Fibroblast of upper back skin (primary cell): ENCODE data around the gene RNF212B.
"Not testable (repeated sequence)": the region's sequence is repeated elsewhere in the genome, so short reads cannot be mapped to it uniquely, and the experiment has no call there.

Experiments used
- DNase-seq: peaks from one replicate; pipeline ENCODE4 v3.0.0-alpha.2; 2013

The RNF212B gene

DNA sequence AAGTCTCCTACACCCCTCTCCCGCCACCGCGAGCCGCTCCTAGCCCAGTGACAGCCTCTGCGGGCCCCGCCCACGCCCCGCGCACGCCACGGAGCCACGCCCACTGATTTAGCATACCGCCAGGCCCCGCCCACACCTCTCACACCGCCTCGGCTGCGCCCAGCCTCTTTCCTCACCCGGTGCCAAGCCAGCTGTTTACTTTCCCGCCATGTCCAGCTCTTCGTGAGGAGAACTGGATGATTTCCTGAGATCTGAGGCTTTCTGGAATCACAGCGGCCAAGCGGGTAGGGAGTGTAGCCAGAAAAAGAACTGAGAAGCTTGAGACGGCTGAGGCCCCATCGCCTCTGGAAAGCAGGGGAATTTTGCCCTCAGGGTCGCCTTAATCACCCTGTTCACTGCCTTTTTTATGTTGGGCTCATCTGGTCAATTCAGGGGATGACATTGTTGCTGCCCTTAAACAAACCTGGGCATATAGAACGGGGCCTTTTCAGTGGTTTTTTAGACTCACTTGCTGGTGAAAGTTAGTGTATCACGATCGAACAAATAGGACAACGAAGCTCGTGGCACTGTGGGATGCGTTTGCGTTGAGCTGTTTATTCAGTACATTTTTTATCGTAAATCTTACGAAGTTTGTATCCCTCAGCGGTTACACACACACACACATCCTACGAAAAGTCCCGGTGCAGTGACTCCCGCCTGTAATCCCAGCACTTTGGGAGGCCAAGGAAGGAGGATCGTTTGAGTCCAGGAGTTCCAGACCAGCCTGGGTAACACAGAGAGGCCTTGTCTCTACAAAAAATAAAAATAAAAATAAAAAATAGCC is at the start of gene RNF212B:
Gene RNF212B, plus strand, starts transcription at position 165 of the 823 bp plus-strand sequence. CDS start 2,410 bp downstream, outside the sequence.
- DNase-seq, result peak; percentile 72

DNA sequence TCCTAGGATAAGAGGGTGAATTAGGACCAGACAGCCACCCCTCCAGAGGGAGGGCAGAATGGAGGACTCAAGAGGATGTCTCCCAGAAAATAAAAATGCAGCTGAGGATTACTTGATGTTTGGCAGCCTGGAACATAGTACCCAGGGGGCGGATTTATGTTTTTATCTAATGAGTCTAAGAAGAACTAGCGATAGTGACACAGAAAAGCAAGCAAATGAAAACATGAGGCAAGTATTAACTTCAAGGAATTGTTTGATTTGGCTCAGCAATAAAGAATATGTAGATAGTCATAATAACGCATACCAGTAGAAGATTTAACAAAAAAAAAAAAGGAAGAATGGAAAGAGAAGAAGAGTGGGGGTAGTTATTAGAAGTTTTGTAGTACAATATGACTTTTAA is 44.3 kb upstream of the RNF212B start:
- no peak for DNase-seq

DNA sequence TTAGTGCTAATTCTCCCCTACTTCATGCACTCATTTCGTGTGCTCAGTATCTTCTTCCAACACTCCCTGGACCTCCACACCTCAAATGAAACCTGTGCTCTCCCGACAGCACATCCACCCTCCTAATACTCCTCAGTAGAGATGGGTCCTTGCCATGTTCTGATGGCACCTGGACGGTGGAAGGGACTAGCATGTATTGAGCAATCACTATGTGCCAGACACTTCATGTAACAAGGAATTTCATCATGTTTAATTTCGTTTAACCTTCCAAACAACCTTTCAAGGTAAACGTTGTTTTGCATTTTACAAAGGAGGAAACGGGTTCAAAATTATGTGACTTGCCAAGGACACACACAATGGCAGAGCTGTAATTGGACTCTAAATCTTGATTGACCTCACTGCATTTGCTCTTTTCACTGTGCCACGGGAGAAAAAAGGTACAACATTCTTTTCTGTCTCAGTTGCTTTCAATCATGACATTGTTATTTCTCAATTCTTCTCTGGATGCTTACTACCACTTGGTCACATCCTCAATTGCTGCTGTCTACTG is 42.1 kb upstream of the RNF212B start:
- DNase-seq, result no peak

DNA sequence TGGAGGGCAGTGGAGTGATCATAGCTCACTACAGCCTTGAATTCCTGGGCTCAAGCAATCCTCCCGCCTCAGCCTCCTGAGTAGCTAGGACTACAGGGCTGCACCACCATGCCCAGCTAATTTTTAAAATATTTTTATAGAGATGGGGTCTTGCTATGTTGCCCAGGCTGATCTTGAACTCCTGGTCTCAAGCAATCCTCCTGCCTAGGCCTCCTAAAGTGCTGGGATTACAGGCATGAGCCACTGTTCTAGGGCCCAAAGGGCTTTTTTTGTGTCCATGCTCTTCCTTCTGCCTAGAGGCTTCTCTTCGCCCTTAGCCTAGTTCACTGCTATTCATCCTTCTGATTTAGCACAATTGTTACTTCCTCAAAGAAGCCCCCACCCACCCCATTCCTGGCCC is 41.2 kb upstream of the RNF212B start:
- not testable (repeated sequence) for DNase-seq

DNA sequence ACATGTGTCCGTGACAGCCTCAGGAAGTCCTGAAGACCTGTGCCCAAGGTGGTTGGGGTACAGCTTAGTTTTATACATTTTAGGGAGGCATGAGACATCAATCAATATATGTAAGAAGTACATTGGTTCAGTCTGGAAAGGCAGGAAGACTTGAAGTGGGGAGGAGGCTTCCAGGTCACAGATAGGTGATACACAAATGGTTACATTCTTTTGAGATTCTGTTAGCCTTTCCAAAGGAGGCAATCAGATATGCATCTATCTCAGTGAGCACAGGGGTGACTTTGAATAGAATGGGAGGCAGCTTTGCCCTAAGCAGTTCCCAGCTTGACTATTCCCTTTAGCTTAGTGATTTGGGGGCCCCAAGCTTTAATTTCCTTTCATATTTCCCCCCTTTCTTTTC is 38.6 kb upstream of the RNF212B start:
- not testable (repeated sequence) for DNase-seq

DNA sequence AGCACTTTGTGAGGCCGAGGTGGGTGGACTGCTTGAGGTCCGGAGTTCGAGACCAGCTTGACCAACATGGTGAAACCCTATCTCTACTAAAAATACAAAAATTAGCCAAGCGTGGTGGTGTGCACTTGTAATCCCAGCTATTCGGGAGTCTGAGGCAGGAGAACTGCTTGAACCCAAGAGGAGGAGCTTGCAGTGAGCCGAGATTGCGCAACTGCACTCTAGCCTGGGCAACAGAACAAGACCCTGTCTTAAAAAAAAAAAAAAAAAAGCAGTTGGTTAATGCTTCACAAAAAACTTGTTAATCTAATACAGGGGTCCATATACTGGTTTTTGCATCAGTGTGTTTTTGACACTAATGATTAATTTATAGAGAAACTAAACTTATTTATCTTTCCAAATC is 35.7 kb upstream of the RNF212B start:
- no peak for DNase-seq

DNA sequence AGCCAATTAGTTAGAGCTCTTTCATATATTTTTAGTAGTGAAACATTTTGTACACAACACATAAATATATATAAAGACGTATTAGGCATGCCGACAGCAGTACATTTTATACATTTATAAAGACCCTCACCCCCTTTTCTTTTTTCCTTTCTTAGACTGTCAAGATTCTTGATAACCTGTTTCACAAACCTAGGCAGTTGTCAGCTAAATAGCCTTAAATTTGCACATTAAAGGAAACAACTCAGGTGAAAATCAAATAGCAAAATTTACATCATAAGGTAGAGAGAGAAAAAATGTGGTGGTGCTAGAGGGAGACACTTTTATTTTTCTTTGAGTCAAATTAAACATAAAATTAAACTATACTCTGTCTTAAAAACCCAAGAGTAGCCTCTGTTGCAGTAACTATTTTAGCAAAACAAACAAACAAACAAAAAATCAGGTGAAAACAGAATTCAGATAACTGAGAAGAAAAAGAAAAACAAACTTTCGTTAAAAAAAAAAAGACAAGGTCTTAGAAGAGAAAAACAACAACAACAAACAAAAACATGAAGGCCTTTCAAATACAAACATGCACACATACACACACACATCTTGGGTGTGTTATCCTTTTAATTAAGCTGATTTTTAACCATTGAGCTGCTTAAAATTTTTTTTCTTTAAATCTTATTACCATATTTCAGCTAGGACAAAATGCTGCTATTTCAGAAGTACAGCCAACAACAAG is 31.2 kb upstream of the RNF212B start:
- DNase-seq, result no peak

DNA sequence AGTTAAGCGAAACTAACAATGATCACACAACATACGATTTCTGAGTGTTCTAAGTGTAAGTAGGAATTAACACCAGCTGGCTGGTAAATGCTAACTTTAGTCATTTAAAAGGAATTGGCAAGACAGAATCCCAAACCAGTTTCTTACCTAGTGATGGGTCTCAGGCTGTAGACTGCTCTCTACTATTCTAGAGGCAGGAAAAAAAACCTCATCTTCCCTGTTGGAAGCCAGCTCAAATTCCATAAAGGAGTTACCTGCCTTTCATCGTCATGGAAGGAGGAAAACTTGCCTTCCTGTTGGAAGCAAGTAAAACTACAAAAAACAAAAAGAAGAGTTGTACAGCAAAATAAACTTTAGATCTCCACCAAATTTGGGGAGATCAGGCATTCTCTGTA is 30.6 kb upstream of the RNF212B start:
- DNase-seq, result no peak

GRCh38 chr14:23208324-23208723 is 29.4 kb upstream of the RNF212B start:
- DNase-seq, result no peak

DNA sequence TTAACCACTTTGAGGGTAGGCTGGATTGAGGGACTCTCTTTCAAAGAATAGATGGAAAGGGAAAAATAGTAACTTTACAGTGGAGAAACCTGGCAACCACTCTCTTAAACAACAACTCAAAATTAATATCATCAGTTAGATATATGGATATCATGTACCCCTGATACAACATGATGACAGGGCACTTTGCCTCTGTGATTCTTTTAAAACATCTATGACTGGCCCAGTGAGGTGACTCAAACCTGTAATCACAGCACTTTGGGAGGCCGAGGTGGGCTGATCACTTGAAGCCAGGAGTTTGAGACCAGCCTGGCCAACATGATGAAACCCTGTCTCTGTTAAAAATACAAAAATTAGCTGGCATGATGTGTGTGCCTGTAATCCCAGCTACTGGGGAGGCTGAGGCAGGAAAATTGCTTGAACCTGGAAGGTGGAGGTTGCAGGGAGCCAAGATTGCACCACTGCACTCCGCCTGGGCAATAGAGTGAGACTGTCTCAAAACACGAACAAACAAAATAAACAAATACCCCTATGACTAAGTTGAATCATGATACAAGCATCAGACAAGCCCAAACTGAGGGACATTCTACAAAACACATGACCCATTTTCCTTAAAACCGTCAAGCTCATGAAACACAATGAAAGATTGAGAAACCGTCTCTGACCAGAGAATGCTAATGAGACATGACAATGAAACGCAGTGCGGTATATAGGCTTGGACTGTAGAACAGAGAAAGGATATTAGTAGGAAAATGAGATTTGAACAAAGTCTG is 27.9 kb upstream of the RNF212B start:
- DNase-seq, result no peak

GRCh38 chr14:23215421-23215820 is 22.3 kb upstream of the RNF212B start:
- no peak for DNase-seq

DNA sequence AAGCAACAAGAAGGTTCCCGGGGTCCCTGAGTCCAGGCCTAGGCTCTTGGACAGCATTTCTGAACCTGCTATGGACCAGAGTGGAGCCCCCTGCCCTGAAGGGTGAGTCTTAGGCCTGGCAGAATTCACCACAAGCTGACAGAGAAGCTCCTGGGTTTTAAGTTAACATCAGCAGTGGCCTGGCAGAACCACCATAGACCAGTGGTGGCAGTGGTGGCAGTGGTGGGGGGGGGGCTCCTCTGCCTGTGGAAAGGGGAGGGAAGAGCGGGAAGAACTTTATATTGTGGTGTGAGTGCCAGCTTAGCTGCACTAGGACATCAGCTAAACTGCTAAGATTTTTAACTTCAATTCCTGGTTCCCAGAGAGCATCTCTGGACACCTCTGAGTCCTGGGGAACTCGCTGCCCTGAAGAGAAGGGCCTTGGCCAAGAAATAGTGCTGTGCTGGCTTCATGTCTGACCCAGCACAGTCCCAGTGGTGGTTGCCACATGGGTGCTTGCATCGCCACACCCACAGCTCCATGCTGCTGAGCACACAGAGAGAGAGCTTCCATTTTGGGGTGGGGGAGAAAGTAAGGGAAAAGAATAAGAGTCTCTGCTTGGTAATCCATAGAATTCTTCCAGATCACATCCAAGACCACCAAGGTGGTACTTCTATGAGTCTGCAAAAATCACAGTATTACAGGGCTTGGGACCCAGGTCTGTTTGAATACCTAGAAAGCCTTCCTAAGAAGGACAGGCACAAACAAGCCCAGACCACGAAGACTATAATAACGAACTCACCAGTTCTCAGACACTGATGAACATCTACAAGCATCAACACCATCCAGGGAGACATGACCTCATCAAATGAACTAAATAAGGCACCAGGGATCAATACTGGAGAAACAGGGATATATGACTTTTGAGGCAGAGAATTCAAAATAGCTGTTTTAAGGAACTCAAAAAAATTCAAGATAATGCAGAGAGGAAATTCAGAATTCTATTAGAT is 20.4 kb upstream of the RNF212B start:
- DNase-seq, result no peak

GRCh38 chr14:23219075-23219474 is 18.7 kb upstream of the RNF212B start:
- no peak for DNase-seq

GRCh38 chr14:23224958-23225357 is 12.8 kb upstream of the RNF212B start:
- DNase-seq, result not testable (repeated sequence)

- DNase-seq, result no peak
Observed at GRCh38 chr14:23227566-23227965, 10.2 kb upstream of the RNF212B start.

- DNase-seq, result no peak
Observed at GRCh38 chr14:23228812-23229211, 8.9 kb upstream of the RNF212B start.

- not testable (repeated sequence) for DNase-seq
Observed at GRCh38 chr14:23232241-23232808, 5.4 kb upstream of the RNF212B start.

DNA sequence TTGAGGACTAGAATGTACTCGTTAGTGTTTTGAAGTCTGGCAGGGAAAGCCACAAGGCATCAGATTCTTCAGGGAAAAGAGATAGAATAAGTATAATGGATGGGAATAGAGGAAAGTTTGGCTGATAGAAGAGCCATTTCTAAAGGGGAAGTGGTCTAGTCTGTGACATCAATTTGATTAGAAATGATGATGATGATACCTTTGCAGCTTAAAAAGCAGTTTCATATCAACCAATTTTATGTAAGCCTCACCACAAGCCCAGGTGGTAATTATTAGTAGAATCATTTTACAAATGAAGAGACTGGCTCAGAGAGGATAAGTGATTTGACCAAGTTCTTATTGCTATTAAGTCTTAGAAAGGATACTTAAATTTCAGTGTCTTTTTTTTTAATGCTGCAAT is 2.9 kb downstream of the RNF212B start:
- no peak for DNase-seq

DNA sequence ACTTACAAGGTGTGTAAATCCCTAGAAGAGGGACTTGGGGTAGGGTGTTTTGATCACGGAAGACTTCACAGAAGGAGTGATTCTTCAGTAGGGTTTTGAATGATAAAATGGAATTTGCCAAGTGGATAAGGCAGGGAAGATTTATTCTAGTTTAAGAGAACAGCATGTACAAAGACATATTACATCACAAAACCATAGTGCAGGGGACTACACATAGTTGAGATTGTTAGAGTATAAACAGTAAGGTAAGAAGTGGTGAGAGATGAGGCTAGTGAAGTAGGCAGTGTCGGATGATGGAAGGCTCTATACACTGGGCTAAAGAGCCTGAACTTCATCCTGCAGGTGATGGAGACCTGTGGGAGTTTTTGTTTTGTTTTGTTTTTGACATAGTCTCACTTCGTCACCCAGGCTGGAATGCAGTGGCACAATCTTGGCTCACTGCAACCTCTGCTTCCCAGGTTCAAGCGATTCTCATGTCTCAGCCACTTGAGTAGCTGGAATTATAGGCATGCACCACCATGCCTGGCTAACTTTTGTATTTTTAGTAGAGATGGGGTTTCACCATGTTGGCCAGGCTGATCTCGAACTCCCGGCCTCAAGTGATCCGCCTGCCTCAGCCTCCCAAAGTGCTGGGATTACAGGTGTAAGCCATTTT is 3.5 kb downstream of the RNF212B start:
- DNase-seq, result not testable (repeated sequence)

GRCh38 chr14:23242076-23242475 is 4.3 kb downstream of the RNF212B start:
- no peak for DNase-seq

GRCh38 chr14:23243066-23243465 is 5.3 kb downstream of the RNF212B start:
- no peak for DNase-seq
